Daoy (cell line): Measurements from ENCODE around the gene KRTAP12-2. TPM values are rescaled to one million over a fixed set of nuclear protein-coding genes. Genes with fewer than 3 reads are reported as not detected.
A peak's percentile ranks its signal among the peaks of the same experiment; 100 is the strongest.
"Not testable (repeated sequence)": the region's sequence is repeated elsewhere in the genome, so short reads cannot be mapped to it uniquely, and the experiment has no call there.

Source experiments
- DNase-seq: peaks from one replicate; pipeline ENCODE4 v3.0.0-alpha.2; 2015; ENCODE audit warnings: low read depth
- total RNA-seq: library from RNA; depleted of rRNA; stranded (reverse); fragments of >200 nt; shearing (Covaris generic); gene quantifications from 2 replicates; pipeline ENCODE4 v1.2.3, GENCODE V29; 2014

KRTAP12-2 gene
- total RNA-seq, 1 experiment from 2014 or later = not detected

DNA sequence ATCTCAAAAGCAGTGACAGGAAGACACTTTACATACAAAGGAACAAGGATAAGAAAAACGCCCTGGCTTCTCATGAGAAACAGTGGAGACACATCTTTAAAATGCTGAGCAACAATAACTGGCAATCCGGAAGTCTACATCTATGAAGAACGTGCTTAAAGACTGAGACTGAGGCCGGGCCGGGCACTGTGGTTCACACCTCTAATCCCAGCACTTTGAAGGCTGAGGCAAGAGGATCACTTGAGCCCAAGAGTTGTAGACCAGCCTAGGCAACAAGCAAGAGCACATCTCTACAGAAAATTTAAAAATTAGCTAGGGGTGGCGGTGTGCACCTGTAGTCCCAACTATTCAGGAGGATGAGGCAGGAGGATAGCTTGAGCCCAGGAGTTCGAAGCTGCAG lies 17.4 kb upstream of the KRTAP12-2 start:
- no peak for DNase-seq

DNA sequence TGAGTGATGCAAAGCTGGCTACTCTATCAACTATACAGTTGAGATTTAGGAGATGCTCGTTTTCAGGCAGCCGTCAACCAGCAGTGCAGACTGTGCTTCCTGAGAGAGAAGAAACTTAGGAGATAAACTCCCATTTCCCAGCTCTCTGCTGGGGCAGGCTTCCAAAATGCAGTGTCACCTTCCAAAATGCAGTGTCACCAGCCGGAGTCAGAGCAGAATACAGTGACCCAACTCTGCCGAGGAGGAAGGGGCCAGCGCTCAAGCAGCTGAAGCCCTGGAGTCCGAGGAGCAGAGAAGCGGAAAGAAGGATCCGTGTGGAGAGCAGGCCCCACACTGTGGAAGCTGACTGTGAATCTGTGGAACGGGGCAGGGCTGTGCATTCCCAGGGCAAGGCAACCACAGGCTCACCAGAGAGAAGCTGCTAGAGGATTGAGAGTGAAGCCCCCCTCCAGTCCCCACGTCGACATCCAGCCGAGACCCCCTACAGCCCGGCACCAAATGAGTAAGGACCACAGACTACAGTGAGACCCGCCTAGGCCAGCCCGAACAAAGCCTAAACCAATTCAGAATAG lies 15.9 kb upstream of the KRTAP12-2 start:
- DNase-seq = no peak

GRCh38 chr21:44681861-44682579 lies 15.3 kb upstream of the KRTAP12-2 start, which contains the start of gene KRTAP12-1:
Gene KRTAP12-1 (minus strand): TSS chr21:44682163. CDS start chr21:44682123, 40 bp downstream.
- DNase-seq = no peak

DNA sequence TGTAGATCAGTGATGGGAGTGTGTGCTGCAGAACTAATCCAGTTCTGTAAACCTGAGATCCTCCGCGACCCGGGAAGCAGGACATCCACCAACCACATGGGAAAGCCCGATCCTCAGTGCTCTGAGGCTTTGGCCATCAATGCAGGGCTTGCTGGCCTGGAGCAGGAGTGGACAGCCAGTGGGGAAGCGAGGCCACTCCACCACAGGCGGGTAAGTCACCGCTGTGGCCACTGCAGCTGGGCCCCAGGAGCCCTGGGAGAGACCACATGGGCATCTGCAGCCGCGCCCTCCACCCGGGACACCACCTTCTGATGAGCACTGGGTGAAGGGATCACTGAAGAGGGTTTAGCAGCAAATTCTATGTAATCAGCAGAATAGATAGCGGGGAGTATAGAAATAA lies 14.4 kb upstream of the KRTAP12-2 start:
- DNase-seq = no peak

DNA sequence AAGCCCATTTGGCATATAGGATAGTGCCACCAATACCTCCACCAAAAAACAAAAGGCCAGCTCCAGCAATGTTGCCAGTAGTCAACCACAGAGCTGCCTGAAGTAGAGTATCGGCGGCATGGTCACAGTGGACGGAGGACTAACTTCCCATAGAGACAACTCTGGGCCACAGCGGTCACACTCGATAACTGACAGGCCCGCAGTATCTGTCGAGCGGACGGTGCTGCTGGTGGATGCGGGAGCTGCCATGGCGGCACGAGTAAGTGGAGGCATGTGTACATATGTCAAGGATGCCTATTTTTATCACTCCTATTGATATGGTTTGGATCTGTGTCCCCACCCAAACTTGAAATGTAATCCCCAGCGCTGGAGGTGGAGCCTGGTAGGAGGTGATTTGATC lies 11.2 kb upstream of the KRTAP12-2 start:
- DNase-seq = no peak

GRCh38 chr21:44671911-44672310 lies 5.2 kb upstream of the KRTAP12-2 start:
- DNase-seq = no peak

DNA sequence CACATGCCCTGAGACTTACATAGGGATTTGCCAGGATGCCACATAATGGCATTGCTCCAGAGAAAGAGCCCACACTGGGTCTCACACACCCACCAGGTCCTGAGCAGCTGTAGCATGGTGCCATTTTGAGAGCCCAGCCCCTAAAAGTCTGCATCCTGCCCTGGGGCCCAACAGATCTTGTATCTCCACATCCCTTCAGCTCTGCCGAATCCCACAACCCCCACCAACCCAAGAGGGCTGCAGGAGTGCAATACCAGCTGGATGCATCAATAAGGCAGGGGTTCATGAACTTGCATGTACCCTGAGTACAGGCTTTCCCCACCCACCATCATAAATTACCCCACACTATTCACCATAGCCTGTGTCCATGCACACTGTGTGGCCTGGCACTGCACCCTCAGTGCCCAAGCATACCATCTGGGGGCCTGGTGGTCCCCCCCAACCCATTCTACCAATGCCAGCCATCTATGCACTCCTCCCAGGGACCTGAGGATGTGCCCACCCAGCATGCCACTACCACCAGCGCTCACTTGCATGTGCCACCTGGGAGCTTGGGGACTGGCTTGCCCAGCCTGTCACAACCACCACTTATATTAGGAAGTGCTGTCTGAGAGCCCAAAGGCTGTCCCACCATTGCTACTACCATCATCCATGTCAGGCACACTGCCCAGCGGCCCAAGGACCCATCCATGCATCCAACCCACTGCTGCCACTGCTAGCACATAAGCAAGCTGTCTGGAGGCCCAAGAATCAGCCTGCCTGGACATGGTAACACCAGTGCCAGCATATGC lies 4.1 kb upstream of the KRTAP12-2 start:
- no peak for DNase-seq

DNA sequence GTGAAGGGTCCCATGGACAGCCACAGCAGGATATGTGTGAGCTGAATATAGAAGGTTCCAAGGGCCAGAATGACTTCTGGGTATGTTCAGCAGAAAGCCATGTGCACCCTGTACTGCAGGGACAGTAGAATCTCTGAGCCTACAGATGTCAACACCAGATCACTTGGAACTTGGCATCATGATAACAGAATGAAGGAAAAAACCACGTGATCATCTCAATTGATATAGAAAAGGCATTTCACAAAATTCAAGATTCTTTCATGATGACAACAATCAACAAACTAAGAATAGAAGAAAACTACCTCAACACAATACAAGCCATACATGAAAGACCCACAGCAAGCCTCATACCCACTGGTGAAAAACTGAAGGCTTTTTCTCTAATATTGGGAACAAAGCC lies 885 bp upstream of the KRTAP12-2 start:
- DNase-seq = no peak

- DNase-seq = no peak
Measured at GRCh38 chr21:44664691-44665090, 2.0 kb downstream of the KRTAP12-2 start.

GRCh38 chr21:44661567-44661966 lies 5.2 kb downstream of the KRTAP12-2 start:
- DNase-seq = not testable (repeated sequence)

DNA sequence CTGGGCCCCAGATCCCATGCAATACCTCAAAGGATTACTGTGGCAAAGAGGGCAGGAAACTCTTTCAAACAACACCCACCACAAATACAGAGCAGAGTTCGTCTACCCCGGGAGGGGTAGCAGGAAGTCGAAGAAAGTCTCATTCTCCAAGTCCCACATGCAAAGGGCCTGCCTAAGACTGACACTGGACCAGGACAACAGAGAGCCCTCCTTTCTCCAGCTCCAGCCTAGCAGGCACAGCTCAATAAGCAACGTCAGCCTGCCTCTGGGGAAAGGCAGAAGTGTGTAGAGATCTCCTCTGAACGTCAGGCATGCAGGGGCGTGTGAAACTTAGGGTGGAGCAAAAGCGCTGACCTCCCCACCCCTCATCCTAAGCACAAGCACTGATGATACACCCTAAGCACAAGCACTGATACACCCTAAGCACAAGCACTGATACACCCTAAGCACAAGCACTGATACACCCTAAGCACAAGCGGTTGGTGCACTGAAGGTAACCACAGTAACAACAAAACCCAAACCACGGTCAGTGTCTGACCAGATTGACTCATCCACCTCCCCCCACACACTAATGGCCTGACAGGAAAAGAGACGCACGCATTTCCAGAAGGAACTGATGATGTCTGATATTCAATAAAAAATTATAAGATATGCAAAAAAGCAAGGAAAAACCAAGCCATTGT lies 7.7 kb downstream of the KRTAP12-2 start:
- DNase-seq = peak; percentile 65

- no peak for DNase-seq
Measured at GRCh38 chr21:44658541-44658910, 8.2 kb downstream of the KRTAP12-2 start.

GRCh38 chr21:44657635-44658540 lies 8.8 kb downstream of the KRTAP12-2 start, which contains the start of gene KRTAP12-3:
Gene KRTAP12-3 (plus strand): TSS chr21:44657932. CDS start chr21:44657980, 48 bp downstream.
- DNase-seq = no peak

GRCh38 chr21:44656868-44657267 lies 9.9 kb downstream of the KRTAP12-2 start:
- DNase-seq = no peak

DNA sequence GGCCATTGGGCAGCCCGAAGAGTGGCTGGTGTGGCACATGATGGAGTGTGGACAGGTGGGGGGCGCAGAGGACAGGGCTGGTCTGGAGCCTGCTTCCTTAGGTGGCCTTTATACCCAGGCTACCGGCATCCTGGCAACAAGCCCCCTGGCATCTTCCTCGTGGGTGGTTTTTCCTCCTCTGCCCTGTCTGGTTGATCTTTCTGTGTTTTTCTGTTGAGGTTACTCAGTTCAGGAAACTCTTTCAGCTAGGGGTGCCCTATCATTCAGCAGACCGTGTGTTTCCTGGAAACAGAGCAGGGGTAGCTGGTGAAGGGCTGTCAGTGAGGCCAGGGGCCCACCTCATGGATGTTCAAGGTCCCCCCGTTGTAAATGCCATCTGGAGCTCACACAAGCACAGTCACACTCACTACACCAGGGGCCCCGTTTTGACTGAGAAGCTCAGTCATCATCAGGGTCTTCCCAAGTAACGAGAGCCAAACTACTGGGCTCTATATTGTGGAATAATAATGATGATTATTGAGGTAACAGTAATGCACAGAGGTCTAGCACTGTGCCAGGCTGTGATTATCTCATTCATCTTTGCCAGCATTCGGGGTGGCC lies 12.1 kb downstream of the KRTAP12-2 start, which contains the start of gene KRTAP12-4:
Gene KRTAP12-4, minus strand, starts transcription at position 84 of the 600 bp plus-strand sequence. Its CDS starts 45 bp downstream, at position 39.
- no peak for DNase-seq

- no peak for DNase-seq
Measured at GRCh38 chr21:44653656-44654575, 12.8 kb downstream of the KRTAP12-2 start.

DNA sequence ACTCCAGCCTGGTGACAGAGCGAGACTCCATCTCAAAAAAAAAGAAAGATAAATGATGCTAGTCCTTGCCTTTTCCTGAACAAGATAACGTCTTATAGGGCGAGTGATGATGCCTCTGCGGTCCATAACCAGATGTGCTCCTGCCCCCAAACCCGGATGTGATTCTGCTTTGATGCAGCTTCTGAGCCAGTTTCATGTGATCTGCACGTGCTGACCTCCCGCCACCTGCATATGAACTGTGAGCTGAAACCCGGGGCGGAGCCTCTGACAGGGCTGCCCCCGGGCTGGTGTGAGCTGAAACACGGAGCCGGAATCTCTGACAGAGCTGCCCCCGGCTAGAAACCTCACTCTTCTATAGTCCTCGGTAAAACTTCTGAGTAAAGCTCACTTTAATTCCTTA lies 13.6 kb downstream of the KRTAP12-2 start:
- DNase-seq = no peak

- no peak for DNase-seq
Measured at GRCh38 chr21:44650973-44651675, 15.6 kb downstream of the KRTAP12-2 start.
